Adrenal gland (tissue), 5 donors: ENCODE results near the gene LMNB1.

ENCODE experiments used
- CTCF ChIP-seq, 6 experiments: fragments of 450-650 bp in 4 of 6; fragments of 200-600 bp in 2 of 6; sonication (generic) in 1 of 6; IDR thresholded peaks; 1 replicate in 5 of 6; 2 replicates in 1 of 6; pipeline versions ENCODE4 v1.5.1 to v1.8.0; 2016 to 2021; ENCODE audit warnings: antibody characterized with exemption in 6 of 6, mild to moderate bottlenecking in 2 of 6, moderate library complexity in 1 of 6
- POLR2A ChIP-seq, 2 donors: fragments of 450-650 bp; IDR thresholded peaks; one replicate each; pipeline ENCODE4 v1.6.1; 2017; ENCODE audit warnings: antibody characterized with exemption in 2 of 2, mild to moderate bottlenecking in 2 of 2, moderate library complexity in 1 of 2
- donor health status: DM: no; HTN: no; CAD: no.

GRCh38 chr5:126812199-126812570 is 35.2 kb downstream of the LMNB1 start:
- TF ChIP-seq CTCF (IDR thresholded peaks at IDR 0.05) (no peak), POLR2A (IDR thresholded peaks at IDR 0.05) (no peak)
